C4-2B (cell line): ENCODE measurements around the gene RGS10.

Source experiments
- CTCF ChIP-seq: fragments of 450-650 bp; conservative IDR thresholded peaks from 2 replicates; pipeline ENCODE4 v1.5.1; 2017; ENCODE audit warnings: mild to moderate bottlenecking
- ZFX ChIP-seq: fragments of 450-650 bp; IDR thresholded peaks from 2 replicates; pipeline ENCODE4 v1.6.1; 2017

GRCh38 chr10:119454990-119455389 lies 87.5 kb downstream of the RGS10 start:
- no peak for TF ChIP-seq CTCF
- no peak for TF ChIP-seq ZFX
